T-helper 1 cell treated with Interleukin-12 subunit alpha and Interleukin-12 subunit beta and Interleukin-4 antibody, amounts not matched to agents 30 μg/mL and 1 μg/mL, for 36 hours (primary cell): ENCODE results near the gene ZFYVE28.
"Not testable (repeated sequence)": the region's sequence is repeated elsewhere in the genome, so short reads cannot be mapped to it uniquely, and the experiment has no call there.

Experiments used
- H3K27ac Mint-ChIP-seq: one replicate; pipeline ENCODE4 v1.8.0; 2021; ENCODE audit warnings: mild to moderate bottlenecking, mixed read lengths
- H3K27me3 Mint-ChIP-seq: one replicate; pipeline ENCODE4 v1.8.0; 2021; ENCODE audit warnings: low read depth, mixed read lengths
- H3K36me3 Mint-ChIP-seq: one replicate; pipeline ENCODE4 v1.8.0; 2021; ENCODE audit warnings: low read depth, mixed read lengths
- H3K4me1 Mint-ChIP-seq: one replicate; pipeline ENCODE4 v1.8.0; 2021; ENCODE audit warnings: low read depth, mixed read lengths
- H3K4me3 Mint-ChIP-seq: one replicate; pipeline ENCODE4 v1.8.0; 2021; ENCODE audit warnings: mild to moderate bottlenecking, moderate library complexity, mixed read lengths
- H3K9me3 Mint-ChIP-seq: one replicate; pipeline ENCODE4 v1.8.0; 2021; ENCODE audit warnings: mixed read lengths

ZFYVE28 gene

GRCh38 chr4:2247128-2248043 is 171.1 kb downstream of the ZFYVE28 start:
- no peak overlapping the region for H3K27ac Mint-ChIP-seq
- H3K4me3 Mint-ChIP-seq = no peak overlapping the region
- peaks cover 2% of the 10 kb centered on the region for H3K36me3 Mint-ChIP-seq
- H3K27me3 Mint-ChIP-seq = no peaks in the 10 kb centered on the region
- H3K9me3 Mint-ChIP-seq = no peaks in the 10 kb centered on the region
- H3K4me1 Mint-ChIP-seq = peaks cover 10% of the 10 kb centered on the region

GRCh38 chr4:2246384-2247127 is 171.9 kb downstream of the ZFYVE28 start:
- Mint-ChIP-seq H3K4me1 (peaks cover 11% of the 10 kb centered on the region), H3K27me3 (no peaks in the 10 kb centered on the region), H3K36me3 (peaks cover 1% of the 10 kb centered on the region), H3K4me3 (no peak overlapping the region), H3K27ac (no peak overlapping the region), H3K9me3 (no peaks in the 10 kb centered on the region)

GRCh38 chr4:2245787-2246275 is 172.6 kb downstream of the ZFYVE28 start:
- peaks cover 14% of the 10 kb centered on the region for H3K4me1 Mint-ChIP-seq
- peaks cover 3% of the 10 kb centered on the region for H3K36me3 Mint-ChIP-seq

GRCh38 chr4:2245057-2245786 is 173.2 kb downstream of the ZFYVE28 start:
- H3K4me3 Mint-ChIP-seq = no peak overlapping the region
- no peak overlapping the region for H3K27ac Mint-ChIP-seq
- peaks cover 8% of the 10 kb centered on the region for H3K36me3 Mint-ChIP-seq
- peaks cover 20% of the 10 kb centered on the region for H3K4me1 Mint-ChIP-seq
- H3K27me3 Mint-ChIP-seq = no peaks in the 10 kb centered on the region
- no peaks in the 10 kb centered on the region for H3K9me3 Mint-ChIP-seq

More at GRCh38 chr4:2245787-2246275, 172.6 kb downstream of the ZFYVE28 start:
- Mint-ChIP-seq H3K27me3 (no peaks in the 10 kb centered on the region), H3K27ac (no peak overlapping the region), H3K9me3 (no peaks in the 10 kb centered on the region), H3K4me3 (no peak overlapping the region)

- H3K4me3 Mint-ChIP-seq = no peak overlapping the region
- peaks cover 15% of the 10 kb centered on the region for H3K36me3 Mint-ChIP-seq
- no peaks in the 10 kb centered on the region for H3K27me3 Mint-ChIP-seq
- H3K27ac Mint-ChIP-seq = no peak overlapping the region
- H3K9me3 Mint-ChIP-seq = no peaks in the 10 kb centered on the region
- peaks cover 30% of the 10 kb centered on the region for H3K4me1 Mint-ChIP-seq
Observed at GRCh38 chr4:2243681-2244380, 174.6 kb downstream of the ZFYVE28 start.

- Mint-ChIP-seq H3K27ac (peak within 1 kb of the TSS; percentile 86), H3K36me3 (peaks cover 28% of the 10 kb centered on the region), H3K9me3 (no peaks in the 10 kb centered on the region), H3K4me3 (peak within 1 kb of the TSS; percentile 89), H3K27me3 (no peaks in the 10 kb centered on the region), H3K4me1 (peaks cover 45% of the 10 kb centered on the region)
Observed at GRCh38 chr4:2241410-2242353, 176.8 kb downstream of the ZFYVE28 start, which contains the start of the genes HAUS3 and POLN. HAUS3 (minus strand) TSS chr4:2242121; CDS start chr4:2240946, 1,175 bp downstream. POLN (minus strand) TSS chr4:2242121; CDS start chr4:2229231, 12,890 bp downstream.

- Mint-ChIP-seq H3K36me3 (peaks cover 28% of the 10 kb centered on the region), H3K4me1 (peaks cover 45% of the 10 kb centered on the region), H3K9me3 (no peaks in the 10 kb centered on the region), H3K27ac (peak overlapping the region; percentile 86), H3K4me3 (peak overlapping the region; percentile 89), H3K27me3 (no peaks in the 10 kb centered on the region)
Observed at GRCh38 chr4:2241003-2241402, 177.4 kb downstream of the ZFYVE28 start.

GRCh38 chr4:2236944-2237666 is 181.3 kb downstream of the ZFYVE28 start:
- Mint-ChIP-seq H3K9me3 (no peaks in the 10 kb centered on the region), H3K27me3 (no peaks in the 10 kb centered on the region), H3K4me1 (peaks cover 48% of the 10 kb centered on the region), H3K27ac (peak overlapping the region; percentile 42), H3K4me3 (peak overlapping the region; percentile 76), H3K36me3 (peaks cover 51% of the 10 kb centered on the region)

- Mint-ChIP-seq H3K9me3 (no peaks in the 10 kb centered on the region), H3K36me3 (peaks cover 30% of the 10 kb centered on the region), H3K27me3 (no peaks in the 10 kb centered on the region), H3K4me1 (peaks cover 14% of the 10 kb centered on the region), H3K27ac (no peak overlapping the region), H3K4me3 (no peak overlapping the region)
Observed at GRCh38 chr4:2231082-2231481, 187.4 kb downstream of the ZFYVE28 start.

- no peak overlapping the region for H3K27ac Mint-ChIP-seq
- peaks cover 12% of the 10 kb centered on the region for H3K36me3 Mint-ChIP-seq
- no peaks in the 10 kb centered on the region for H3K4me1 Mint-ChIP-seq
- no peaks in the 10 kb centered on the region for H3K27me3 Mint-ChIP-seq
- no peaks in the 10 kb centered on the region for H3K9me3 Mint-ChIP-seq
- H3K4me3 Mint-ChIP-seq = no peak overlapping the region
Observed at GRCh38 chr4:2226261-2226660, 192.2 kb downstream of the ZFYVE28 start.

GRCh38 chr4:2222838-2223237 is 195.6 kb downstream of the ZFYVE28 start:
- H3K36me3 Mint-ChIP-seq = peaks cover 7% of the 10 kb centered on the region
- H3K27me3 Mint-ChIP-seq = no peaks in the 10 kb centered on the region
- no peak overlapping the region for H3K27ac Mint-ChIP-seq
- H3K4me1 Mint-ChIP-seq = peaks cover 6% of the 10 kb centered on the region
- H3K9me3 Mint-ChIP-seq = no peaks in the 10 kb centered on the region
- H3K4me3 Mint-ChIP-seq = no peak overlapping the region

- not testable (repeated sequence) for H3K9me3 Mint-ChIP-seq, H3K27me3 Mint-ChIP-seq, H3K4me3 Mint-ChIP-seq, H3K36me3 Mint-ChIP-seq, H3K27ac Mint-ChIP-seq
- peaks cover 11% of the 10 kb centered on the region for H3K4me1 Mint-ChIP-seq
Observed at GRCh38 chr4:2221378-2221777, 197.1 kb downstream of the ZFYVE28 start.
